Activated CD8-positive, alpha-beta memory T cell treated with anti-CD3 and anti-CD28 coated beads, Interleukin-2, amount 50 U/mL, for 1 hour (primary cell): Measurements from ENCODE around the gene CACNA1C.

ENCODE experiments used
- DNase-seq: peaks from one replicate; pipeline ENCODE4 v3.0.0-alpha.2; 2020; ENCODE audit errors: extremely low read depth

CACNA1C gene

GRCh38 chr12:2035431-2036055, 17.2 kb upstream of the CACNA1C start:
- no peak for DNase-seq

GRCh38 chr12:2039034-2039433, 13.8 kb upstream of the CACNA1C start:
- no peak for DNase-seq

GRCh38 chr12:2043054-2043453, 9.7 kb upstream of the CACNA1C start:
- no peak for DNase-seq

GRCh38 chr12:2044165-2044564, 8.6 kb upstream of the CACNA1C start:
- DNase-seq = no peak

GRCh38 chr12:2046957-2047356, 5.8 kb upstream of the CACNA1C start:
- no peak for DNase-seq

GRCh38 chr12:2047752-2048151, 5.0 kb upstream of the CACNA1C start:
- no peak for DNase-seq

GRCh38 chr12:2049604-2050540, 2.9 kb upstream of the CACNA1C start:
- DNase-seq = no peak

- no peak for DNase-seq
Observed at GRCh38 chr12:2051700-2052621, 826 bp upstream of the CACNA1C start.

GRCh38 chr12:2053691-2054090, 904 bp downstream of the CACNA1C start:
- DNase-seq = no peak

- DNase-seq = no peak
Observed at GRCh38 chr12:2054091-2055018, 1.6 kb downstream of the CACNA1C start.

- no peak for DNase-seq
Observed at GRCh38 chr12:2057041-2057794, 4.4 kb downstream of the CACNA1C start.

GRCh38 chr12:2057795-2058408, 5.1 kb downstream of the CACNA1C start:
- no peak for DNase-seq

GRCh38 chr12:2058837-2059236, 6.0 kb downstream of the CACNA1C start:
- no peak for DNase-seq

GRCh38 chr12:2061402-2061801, 8.6 kb downstream of the CACNA1C start:
- DNase-seq = no peak

- DNase-seq = no peak
Observed at GRCh38 chr12:2064071-2064507, 11.3 kb downstream of the CACNA1C start.

GRCh38 chr12:2068653-2069052, 15.9 kb downstream of the CACNA1C start:
- no peak for DNase-seq

- no peak for DNase-seq
Observed at GRCh38 chr12:2070440-2071045, 17.8 kb downstream of the CACNA1C start.

GRCh38 chr12:2074792-2075191, 22.0 kb downstream of the CACNA1C start:
- no peak for DNase-seq

GRCh38 chr12:2075508-2076195, 22.9 kb downstream of the CACNA1C start:
- DNase-seq = no peak
